Hepatocyte (in vitro differentiated cells): ENCODE results near the gene ZMYM1. TPM values are rescaled to one million over a fixed set of nuclear protein-coding genes. Genes with fewer than 3 reads are reported as not detected.

Experiments
- DNase-seq: peaks from one replicate; pipeline ENCODE4 v3.0.0-alpha.2; 2016; ENCODE audit warnings: low spot score
- H2AFZ ChIP-seq: fragments of 200-600 bp; sonication (generic); 2 replicates; pipeline ENCODE4 v1.6.0; 2016; ENCODE audit warnings: antibody characterized with exemption, mild to moderate bottlenecking
- H3K27ac ChIP-seq: fragments of 200-600 bp; sonication (generic); 2 replicates; pipeline ENCODE4 v1.5.1; 2016; ENCODE audit warnings: mild to moderate bottlenecking
- H3K27me3 ChIP-seq: fragments of 200-600 bp; sonication (generic); 2 replicates; pipeline ENCODE4 v1.6.1; 2016
- H3K36me3 ChIP-seq: fragments of 200-600 bp; sonication (generic); replicated peaks from 2 replicates; pipeline ENCODE4 v1.5.1; 2016; ENCODE audit warnings: low read depth; ENCODE audit not compliant: insufficient read depth
- H3K4me1 ChIP-seq: fragments of 200-600 bp; sonication (generic); 2 replicates; pipeline ENCODE4 v1.5.1; 2016; ENCODE audit warnings: mild to moderate bottlenecking, moderate library complexity; ENCODE audit not compliant: insufficient read depth
- H3K4me2 ChIP-seq: fragments of 200-600 bp; sonication (generic); 2 replicates; pipeline ENCODE4 v1.6.0; 2016
- H3K4me3 ChIP-seq: fragments of 200-600 bp; sonication (generic); 2 replicates; pipeline ENCODE4 v1.5.1; 2016; ENCODE audit warnings: mild to moderate bottlenecking
- H3K79me2 ChIP-seq: fragments of 200-600 bp; sonication (generic); 2 replicates; pipeline ENCODE4 v1.6.0; 2017; ENCODE audit warnings: mild to moderate bottlenecking
- H3K9me2 ChIP-seq: fragments of 200-600 bp; sonication (generic); replicated peaks from 2 replicates; pipeline ENCODE4 v1.6.0; 2017; ENCODE audit warnings: mild to moderate bottlenecking; ENCODE audit not compliant: insufficient read depth
- H3K9me3 ChIP-seq: fragments of 200-600 bp; sonication (generic); 2 replicates; pipeline ENCODE4 v1.5.1; 2016; ENCODE audit warnings: low read depth, mild to moderate bottlenecking
- H4K20me1 ChIP-seq: fragments of 200-600 bp; sonication (generic); 2 replicates; pipeline ENCODE4 v1.6.0; 2016; ENCODE audit warnings: mild to moderate bottlenecking; ENCODE audit not compliant: insufficient read depth, poor library complexity, severe bottlenecking
- EZH2 ChIP-seq: fragments of 200-600 bp; sonication (generic); IDR thresholded peaks from 2 replicates; pipeline ENCODE4 v1.6.1; 2016; ENCODE audit warnings: antibody characterized with exemption, mild to moderate bottlenecking, borderline replicate concordance
- EZH2phosphoT487 ChIP-seq: fragments of 200-600 bp; sonication (generic); IDR thresholded peaks from one replicate; pipeline ENCODE4 v1.6.1; 2018; ENCODE audit warnings: antibody characterized with exemption, mild to moderate bottlenecking, low read depth, moderate library complexity; ENCODE audit not compliant: unreplicated experiment, severe bottlenecking
- WGBS: methylation state at CpG from one replicate; pipeline ENCODE4 v1.1.6; 2016; ENCODE audit warnings: low lambda C conversion rate; ENCODE audit errors: missing lambda C conversion rate; 5-methylcytosine and 5-hydroxymethylcytosine counted together
- polyA plus RNA-seq: library from polyadenylated mRNA; unstranded; fragments of >200 nt; fragmentation: Nextera tagmentation; extraction: Ambion mirVana; gene quantifications from 2 replicates; pipeline ENCODE4 v1.2.1, GENCODE V29; 2016
- total RNA-seq: library from RNA; depleted of rRNA; stranded (reverse); fragments of >200 nt; gene quantifications from 2 replicates; pipeline ENCODE4 v1.2.3, GENCODE V29; 2014
- TF ChIP-seq, protein P1 (sequence below): fragments of 200-600 bp; sonication (generic); IDR thresholded peaks from 2 replicates; pipeline ENCODE4 v1.5.1; 2016; ENCODE audit warnings: antibody characterized with exemption, mild to moderate bottlenecking; ENCODE audit not compliant: poor library complexity

ZMYM1 gene
- total and polyA plus RNA-seq, 2 experiments from 2014 or later: 3.8 to 18.7 TPM

DNA sequence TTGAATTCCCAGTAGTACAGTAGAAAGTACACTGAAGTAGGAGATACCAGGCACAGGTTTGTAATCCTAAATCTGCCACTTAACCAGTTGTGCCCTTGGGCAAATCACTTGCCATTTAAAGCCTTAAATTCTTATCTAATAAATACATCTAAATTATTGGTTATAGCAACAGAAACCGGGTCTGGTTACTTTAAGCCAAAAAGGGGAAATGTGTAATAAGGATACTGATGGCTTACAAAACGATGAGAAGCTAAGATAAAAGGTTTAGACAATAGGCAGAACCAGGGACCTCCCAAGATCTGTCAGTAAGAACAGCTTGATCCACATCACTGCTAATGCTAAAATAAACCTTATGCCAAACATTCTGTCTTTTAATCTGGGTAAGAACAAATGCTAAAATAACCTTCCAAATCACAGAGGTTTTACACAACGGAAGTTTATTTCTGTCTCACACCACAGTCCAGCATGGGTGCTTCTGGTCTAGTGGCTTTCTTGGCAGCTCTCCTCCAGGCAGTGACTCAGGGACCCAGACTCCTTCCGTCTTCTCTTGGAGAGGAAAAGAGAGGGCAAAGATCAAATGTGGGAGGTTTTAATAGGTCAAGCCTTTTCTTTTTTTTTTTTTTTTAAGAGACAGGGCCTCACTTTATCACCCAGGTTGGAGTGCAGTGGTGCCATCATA, 16.5 kb upstream of the ZMYM1 start:
- Histone ChIP-seq H3K4me1 (no peaks in the 10 kb centered on the region), H3K4me2 (no peak overlapping the region), H3K79me2 (no peaks in the 10 kb centered on the region), H3K36me3 (no peaks in the 10 kb centered on the region), H3K4me3 (no peak overlapping the region), H3K27ac (no peak overlapping the region), H3K9me3 (no peaks in the 10 kb centered on the region), H2AFZ (no peak overlapping the region), H3K9me2 (no peaks in the 10 kb centered on the region), H4K20me1 (no peaks in the 10 kb centered on the region), H3K27me3 (no peaks in the 10 kb centered on the region)
- DNase-seq: no peak
- 46% methylated on average over 4 of the region's 4 CpGs for WGBS
- TF ChIP-seq EZH2phosphoT487: no peak
- TF ChIP-seq EZH2: no peak
- TF ChIP-seq, protein P1, sequence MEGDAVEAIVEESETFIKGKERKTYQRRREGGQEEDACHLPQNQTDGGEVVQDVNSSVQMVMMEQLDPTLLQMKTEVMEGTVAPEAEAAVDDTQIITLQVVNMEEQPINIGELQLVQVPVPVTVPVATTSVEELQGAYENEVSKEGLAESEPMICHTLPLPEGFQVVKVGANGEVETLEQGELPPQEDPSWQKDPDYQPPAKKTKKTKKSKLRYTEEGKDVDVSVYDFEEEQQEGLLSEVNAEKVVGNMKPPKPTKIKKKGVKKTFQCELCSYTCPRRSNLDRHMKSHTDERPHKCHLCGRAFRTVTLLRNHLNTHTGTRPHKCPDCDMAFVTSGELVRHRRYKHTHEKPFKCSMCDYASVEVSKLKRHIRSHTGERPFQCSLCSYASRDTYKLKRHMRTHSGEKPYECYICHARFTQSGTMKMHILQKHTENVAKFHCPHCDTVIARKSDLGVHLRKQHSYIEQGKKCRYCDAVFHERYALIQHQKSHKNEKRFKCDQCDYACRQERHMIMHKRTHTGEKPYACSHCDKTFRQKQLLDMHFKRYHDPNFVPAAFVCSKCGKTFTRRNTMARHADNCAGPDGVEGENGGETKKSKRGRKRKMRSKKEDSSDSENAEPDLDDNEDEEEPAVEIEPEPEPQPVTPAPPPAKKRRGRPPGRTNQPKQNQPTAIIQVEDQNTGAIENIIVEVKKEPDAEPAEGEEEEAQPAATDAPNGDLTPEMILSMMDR: no peak

DNA sequence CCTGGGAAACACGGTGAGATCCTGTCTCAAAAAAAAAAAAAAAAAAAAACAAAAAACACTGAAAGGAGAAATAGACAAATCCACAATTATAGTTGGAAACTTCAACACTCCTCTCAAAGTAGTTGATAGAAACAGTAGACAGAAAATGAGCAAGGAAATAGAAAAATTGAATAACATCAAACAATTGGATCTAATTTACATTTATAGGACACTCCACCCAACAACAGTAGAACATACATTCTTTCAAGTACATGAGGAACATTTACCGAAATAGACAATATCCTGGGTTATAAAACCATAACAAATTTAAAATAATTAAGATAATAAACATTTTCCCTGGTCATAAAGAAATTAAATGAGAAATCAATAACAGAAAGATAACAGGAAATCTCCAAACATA, 14.9 kb upstream of the ZMYM1 start:
- Histone ChIP-seq H3K9me2 (no peaks in the 10 kb centered on the region), H3K79me2 (no peaks in the 10 kb centered on the region), H4K20me1 (no peaks in the 10 kb centered on the region), H3K4me1 (no peaks in the 10 kb centered on the region), H2AFZ (no peak overlapping the region), H3K36me3 (no peaks in the 10 kb centered on the region), H3K4me3 (no peak overlapping the region), H3K27ac (no peak overlapping the region), H3K9me3 (no peaks in the 10 kb centered on the region), H3K4me2 (no peak overlapping the region), H3K27me3 (no peaks in the 10 kb centered on the region)
- 86% methylated on average over 2 of the region's 2 CpGs for WGBS
- TF ChIP-seq EZH2phosphoT487 (no peak), EZH2 (no peak)
- TF ChIP-seq, protein P1: no peak
- no peak for DNase-seq

DNA sequence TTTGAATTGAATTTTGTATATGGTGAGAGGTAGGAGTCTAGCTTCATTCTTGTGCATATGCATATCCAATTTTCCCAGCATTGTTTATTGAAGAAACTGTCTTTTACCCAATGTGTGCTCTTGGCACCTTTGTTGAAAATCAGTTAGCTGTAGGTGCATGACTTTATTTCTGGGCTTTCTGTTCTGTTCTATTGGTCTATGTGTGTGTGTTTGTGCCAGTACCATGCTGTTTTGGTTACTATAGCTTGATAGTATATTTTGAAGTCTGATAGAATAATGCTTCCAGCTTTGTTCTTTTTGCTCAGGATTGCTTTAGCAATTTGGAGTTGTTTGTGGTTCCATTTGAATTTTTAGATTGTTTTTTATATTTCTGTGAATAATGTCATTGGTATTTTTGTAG, 9.4 kb upstream of the ZMYM1 start:
- TF ChIP-seq EZH2: no peak
- TF ChIP-seq, protein P1: no peak
- TF ChIP-seq EZH2phosphoT487: no peak
- Histone ChIP-seq H3K27ac (no peak overlapping the region), H3K9me3 (no peaks in the 10 kb centered on the region), H2AFZ (no peak overlapping the region), H3K27me3 (no peaks in the 10 kb centered on the region), H3K9me2 (no peaks in the 10 kb centered on the region), H3K36me3 (no peaks in the 10 kb centered on the region), H3K4me1 (no peaks in the 10 kb centered on the region), H4K20me1 (no peaks in the 10 kb centered on the region), H3K4me3 (no peak overlapping the region), H3K79me2 (no peaks in the 10 kb centered on the region), H3K4me2 (no peak overlapping the region)
- DNase-seq: no peak
